HG03095 (cell line): ENCODE data around the gene H6PD.
A peak's percentile ranks its signal among the peaks of the same experiment; 100 is the strongest.

Source experiments
- ATAC-seq: cut with Tn5 transposase; IDR thresholded peaks from one replicate; pipeline ENCODE4 v1.9.1; 2021; ENCODE audit warnings: moderate library complexity; ENCODE audit not compliant: unreplicated experiment

H6PD gene

DNA sequence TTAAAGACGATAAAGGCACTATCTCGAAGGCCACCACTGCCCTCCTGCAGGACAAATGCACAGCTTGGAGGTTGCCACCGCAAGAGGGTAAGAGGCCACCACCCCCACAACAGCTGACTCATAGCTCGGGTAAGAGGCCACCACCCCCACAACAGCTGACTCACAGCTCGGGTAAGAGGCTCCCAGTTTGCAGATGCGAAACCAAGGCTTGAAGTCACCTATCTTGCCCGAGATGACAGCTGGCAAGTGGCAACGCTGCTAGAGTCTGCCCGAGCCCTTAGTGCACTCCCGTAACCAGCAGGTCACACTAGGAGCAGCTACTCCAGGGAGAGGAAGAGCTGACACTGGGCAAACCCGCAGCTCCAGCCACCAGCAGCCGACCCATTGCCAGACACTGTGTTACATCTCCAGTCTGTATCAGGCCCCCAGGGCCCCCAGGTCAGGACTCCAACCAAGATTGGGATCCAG, 41.0 kb downstream of the H6PD start:
- ATAC-seq: peak; percentile 79

DNA sequence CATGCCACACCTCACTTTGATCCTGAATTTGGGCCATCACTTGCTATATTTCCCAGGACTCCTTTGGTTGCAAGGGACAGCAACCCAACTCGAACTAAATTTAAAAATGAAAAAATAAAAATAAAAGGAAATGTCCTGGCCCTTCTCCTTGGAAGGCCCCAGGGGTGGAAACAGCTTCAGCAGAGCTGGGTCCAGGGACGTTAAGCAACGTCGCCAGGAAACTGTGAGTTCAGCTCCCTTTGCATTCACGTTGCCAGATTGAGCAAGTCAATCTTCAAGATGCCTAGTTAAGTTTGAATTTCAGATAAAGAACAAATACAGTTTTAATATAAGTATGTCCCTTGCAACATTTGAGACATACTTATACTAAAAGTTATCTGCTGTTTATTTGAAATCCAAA, 43.5 kb downstream of the H6PD start:
- ATAC-seq: no peak

DNA sequence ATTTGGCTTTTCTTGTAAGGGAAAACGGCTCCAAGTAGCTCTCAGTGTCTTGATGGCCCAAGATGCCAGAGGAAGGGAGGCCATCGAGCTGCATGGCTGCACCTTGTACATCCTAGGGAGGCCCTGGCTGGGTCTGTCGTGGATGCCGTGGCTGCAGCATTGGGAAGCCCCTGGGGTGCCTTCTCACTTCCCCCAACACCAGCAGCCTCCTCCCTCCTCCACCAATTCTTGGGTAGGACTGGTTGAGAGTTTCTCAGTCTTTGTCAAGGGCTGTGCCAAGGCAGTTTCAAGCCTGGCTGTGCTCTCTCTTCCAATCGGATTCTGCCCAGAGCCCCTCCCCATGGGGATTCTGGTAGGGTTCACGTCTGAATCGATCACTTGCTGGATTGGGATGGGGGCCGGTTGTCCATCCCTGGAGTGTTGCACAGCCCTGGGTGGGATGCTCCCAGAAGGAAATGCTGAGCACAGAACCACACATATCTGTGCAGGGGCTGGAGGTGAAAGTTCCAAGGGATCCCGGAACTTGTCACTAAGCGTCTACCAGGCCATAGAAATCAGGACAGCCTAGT, 44.1 kb downstream of the H6PD start:
- no peak for ATAC-seq

DNA sequence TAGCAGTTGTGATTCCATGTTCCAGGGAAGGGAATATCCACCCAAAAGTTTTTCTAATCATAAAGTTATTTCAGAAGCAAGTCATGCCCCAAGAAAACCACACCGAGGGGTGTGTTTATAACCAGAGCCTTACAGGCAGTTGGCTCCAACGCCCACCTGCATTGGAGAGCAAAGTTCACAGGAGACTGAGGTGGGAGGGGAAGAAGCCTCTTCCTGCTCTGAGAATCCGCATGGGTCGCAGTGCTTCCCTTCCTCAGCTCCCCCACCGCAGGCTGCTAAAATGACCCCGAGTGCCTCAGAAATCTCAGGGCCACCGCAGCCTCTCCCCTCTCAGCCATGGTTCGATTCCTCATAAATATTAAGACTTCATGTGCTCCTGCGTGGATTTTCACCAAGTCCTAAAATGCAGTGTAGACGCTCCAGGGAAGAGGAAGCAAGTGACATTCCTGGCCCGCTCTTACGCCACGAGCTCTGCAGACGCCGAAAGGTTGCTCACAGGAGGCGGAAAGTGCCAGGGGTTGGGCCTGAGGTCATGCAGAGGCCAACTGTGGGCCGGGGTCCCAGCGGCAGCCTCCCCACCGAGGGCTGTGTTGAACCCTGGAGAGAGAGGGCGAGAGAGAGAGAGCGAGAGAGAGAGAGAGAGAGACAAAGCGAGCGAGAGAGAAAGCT, 44.7 kb downstream of the H6PD start:
- ATAC-seq: no peak

DNA sequence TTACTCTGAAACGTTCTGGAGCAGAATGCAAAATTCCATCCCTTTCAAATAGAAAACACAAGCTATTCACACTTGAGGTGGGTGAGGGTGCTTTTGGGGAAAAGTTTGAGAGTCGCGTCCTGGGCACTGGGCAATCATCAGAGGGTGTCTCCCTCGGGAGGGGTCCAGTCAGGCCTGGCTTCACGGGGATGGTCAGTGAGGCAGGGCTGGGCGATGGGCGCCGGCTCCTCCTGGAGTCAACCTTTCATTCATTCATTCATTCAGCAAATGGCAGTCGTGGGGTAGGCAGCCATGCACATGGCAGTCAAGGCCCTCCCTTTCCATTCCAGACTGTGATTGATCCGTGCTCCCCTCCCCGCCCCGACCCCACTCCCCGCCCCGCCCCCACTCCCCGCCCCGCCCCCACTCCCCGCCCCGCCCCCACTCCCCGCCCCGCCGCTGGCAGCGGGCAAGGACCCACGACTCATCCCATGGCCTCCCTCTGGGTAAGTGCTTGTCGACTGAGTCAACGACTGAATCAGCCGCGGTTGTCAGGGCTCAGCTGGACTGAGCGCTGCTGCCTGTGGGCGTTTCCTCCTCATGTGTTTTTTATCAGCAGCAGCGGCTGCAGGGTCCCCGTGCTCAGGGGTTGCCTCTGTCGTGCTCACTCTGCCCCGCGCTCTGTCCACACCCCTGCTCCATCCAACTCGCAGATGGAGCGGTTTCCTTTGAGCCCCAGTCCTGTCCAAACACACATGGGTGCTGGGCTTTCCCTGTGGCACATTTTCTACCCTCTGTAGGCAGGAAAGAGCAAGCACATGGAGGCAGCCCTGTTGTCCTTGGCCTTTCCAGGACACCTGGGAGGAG, 45.7 kb downstream of the H6PD start:
- no peak for ATAC-seq

DNA sequence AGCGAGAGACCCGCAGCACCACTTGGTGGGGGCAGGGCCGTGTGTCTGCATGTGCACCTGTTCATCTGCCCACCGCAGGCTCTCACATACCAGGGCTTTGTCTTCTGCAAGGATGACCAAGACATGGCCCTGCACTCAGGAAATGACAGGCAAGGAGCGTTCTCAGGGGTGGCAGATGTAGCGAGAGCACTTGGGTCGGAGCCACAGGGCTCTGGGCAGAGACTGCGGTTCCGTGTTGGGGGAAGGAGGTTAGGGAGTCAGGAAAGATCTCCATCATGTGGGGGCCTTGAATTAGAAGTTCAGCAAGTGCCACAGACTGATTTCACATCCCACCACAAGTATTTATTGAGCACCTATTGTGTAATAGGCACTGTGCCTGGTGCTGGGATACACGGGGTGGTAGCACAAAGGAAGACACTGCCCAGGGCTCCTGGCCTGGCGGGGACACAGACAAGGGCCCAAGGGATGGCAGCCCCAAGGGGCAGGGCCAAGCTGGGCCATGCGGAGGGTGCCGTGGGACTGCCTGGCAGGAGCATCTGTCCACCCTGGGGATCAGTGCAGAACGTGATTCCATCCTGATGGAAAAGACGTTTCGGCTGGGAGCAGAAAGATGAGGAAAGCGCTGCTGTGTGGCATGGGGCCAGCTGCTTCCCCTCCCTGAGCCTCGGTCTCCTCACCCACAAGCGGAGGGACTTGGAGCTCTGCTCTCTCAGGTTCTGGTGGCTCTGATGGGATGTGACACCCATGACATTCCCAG, 46.7 kb downstream of the H6PD start:
- ATAC-seq: no peak

DNA sequence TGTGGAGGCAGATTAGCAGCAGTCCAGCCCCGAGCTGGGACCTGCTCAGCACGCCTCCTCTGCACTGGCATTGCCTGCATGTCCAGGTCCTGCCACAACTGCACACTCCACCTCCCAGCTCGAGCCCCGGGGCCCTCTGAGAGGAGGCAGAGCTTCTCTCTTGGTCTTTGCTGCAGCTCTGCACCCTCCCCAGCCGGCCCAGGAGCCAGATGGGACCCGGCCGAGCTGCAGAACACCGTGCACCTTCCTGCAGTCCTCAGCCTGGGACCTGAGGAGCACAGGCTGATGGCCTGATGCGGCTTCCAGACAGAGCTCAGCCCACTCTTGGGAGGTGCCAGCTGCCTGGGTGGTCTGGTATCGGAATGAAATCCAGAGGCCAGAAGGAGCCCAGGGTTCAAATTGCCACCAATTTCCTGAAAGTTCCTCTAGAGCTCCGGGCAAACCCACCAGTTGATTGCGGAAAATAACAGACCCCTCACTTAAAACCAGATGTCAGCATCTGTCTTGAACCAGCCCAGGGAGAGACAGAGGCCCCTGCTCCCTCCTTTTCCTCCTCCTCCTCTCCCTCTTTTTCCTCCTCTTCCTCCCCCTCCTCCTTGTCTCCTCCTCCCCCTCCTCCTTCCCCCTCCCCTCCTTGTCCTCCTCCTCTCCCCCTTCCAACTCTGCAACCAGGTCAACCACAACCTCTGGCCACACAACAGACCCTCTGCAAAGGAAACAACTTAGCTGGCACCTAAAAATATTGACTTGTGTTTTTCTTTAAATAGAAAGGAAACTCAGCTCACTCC, 47.5 kb downstream of the H6PD start:
- ATAC-seq: no peak

DNA sequence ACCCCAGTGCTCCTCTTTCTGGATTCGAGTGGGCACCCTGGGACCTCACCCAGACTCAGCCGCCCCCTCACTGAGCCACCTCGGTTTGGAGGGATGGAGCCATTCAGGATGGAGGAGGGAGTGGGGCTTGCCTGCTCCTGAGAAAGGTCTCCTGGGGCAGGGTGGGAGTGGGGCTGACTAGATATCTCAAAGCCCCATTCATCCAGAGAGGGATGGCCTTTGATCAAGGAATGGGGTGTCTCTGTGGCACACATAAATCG, 48.1 kb downstream of the H6PD start:
- no peak for ATAC-seq

DNA sequence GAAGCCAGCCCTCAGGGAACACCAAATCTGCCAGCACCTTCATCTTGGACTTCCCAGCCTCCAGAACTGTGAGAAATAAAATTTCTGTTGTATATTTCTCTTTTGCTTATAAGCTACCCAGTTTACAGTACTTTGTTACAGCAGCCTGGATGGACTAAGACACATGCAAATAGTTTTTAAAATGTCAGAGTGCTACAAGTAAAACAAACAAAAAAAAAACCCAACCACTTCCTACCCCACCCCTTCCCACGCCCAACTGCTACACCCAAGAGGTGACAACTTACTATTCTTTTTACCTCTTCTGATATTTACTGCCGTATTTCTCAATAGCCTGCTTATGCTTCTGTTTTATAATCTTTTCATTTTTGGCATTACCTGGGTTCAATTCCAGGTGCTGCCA, 49.5 kb downstream of the H6PD start:
- ATAC-seq: no peak

DNA sequence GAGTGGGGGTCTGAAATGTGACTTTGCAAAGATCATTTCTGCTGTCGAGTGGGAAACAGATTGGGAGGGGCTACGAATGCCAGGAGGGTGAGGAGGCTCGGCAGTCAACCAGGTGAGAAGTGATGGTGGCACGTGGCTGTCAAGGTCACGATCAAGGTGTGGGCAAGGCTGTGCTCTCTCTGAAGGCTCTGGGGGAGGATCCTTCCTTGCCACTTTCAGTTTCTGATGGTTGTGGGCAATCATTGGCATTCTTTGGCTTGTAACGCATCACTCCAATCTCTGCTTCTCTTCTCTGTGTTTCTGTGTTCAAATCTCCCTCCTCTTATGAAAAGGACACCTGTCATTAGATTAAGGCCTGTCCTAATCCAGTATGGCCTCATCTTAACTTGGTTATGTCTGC, 52.0 kb downstream of the H6PD start:
- ATAC-seq: no peak

DNA sequence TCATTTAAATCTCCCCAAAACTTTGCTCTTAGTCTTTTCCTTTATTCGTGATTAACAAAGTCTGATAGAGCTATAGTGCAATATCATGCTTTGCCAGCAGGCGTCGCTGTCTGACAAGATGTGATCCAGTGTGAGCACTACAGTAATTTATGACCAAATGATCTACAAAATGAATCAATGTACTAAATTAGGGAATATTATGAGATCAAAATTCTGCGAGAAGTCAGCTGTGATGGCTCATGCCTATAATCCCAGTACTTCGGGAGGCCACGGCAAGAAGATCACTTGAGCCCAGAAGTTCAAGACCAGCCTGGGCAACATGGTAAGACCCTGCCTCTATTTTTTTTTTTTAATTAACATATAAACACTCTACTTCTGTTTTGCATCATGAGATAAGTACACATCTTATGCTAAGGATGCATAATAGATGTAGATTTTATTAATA, 54.5 kb downstream of the H6PD start:
- ATAC-seq: no peak

DNA sequence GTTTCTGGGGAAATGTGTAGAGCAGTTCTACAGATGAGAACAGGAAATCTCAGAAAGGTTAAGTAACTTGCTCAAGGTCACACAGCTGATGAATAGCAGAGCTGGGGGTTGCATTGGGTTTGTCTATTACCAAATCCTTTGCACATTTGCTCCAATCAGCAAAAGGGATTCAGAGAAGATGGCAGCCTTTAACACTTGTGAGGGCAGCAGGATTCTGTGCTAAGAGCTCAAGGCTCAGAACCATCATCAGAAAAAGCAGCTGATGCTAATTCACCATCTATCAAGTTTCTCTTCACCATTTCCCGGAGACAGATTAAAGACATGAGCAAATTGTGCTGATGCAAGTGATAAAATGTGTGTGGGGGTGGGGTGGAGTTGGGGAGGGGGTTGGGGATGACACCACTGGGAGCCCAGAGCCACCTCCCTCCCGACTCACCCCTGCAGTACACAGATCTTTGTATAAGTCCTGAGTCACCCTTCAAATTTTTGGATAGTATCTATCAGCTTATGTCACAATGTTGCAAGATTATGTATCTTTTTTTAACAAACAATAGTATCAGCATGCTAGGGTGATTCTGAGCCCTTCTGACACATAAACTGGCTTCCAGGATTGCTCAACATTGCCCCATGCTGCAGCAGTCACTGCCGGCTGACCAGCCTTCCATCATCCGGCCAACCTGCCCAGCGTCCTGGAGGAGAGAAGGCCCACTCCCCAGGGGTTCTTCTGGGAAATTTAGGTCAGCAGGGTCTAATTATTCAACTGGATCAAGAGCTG, 55.3 kb downstream of the H6PD start:
- no peak for ATAC-seq

DNA sequence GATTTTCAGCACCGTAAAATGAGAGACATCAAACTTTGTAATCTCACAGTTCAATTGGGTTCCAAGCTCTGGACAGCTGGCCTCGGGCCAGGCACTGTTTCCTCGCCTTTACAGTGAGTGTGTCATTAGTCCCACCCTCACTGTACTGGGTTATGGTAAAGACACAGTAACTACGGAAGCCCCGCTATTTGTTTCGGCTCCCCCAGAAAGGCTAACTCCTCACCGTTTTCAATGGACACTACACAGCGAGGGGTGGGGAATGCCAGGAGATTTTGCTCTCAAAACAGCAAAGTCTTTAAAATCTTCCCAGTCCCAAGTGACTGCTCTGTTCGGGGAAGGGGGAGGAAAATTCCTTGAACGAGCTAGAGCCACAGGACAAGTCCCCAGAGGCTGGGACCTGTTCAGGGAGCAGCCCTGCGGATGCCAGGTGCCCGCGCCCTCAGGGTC, 57.4 kb downstream of the H6PD start:
- no peak for ATAC-seq

DNA sequence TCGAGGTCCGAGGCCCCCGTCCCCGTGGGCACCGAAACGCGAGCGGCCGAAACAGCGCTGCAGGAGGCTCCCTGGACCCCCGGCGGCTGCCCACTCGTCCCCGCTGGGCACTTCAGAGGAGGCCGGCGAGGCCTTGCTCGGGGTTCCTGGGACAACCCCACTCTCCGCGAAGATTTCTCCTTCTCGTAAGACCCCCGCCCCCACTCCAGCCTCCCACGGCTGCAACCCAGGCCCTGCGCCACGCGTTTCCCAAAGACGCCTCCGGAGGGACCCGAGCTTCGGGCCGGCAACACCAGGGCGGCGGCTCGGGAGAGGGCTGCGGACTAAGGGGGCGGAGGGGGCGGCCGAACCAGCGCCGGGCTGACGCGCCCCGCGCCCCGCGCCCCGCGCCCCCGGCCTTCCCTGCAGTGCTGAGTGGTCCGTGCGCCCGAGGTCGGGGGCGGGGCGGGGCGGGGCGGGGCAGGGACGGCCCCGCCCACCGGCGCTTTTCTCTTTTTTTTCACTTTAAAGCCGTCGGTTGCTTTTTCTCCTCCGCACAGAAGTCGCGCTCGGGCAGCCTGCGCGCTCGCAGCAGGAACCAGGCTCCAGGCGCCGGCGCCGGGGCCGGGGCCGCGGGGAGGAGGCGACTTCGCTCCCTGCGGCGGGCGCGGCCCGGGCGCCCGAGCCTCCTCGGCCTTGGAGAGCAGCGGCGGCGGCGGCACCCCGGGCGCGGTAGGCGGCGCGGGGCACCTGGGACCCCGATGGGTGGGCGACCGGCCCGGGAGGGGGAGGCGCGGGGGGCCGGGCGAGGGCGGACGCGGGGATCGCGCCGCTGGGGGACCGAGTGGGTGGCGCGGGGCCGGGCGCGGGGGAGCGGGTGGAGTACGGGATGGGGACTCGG, 58.0 kb downstream of the H6PD start, which contains the start of gene SPSB1:
Gene SPSB1 (plus strand): TSS at position 534 of the 880 bp plus-strand sequence. CDS start 62,998 bp downstream, outside the sequence.
- peak; percentile 41 for ATAC-seq

DNA sequence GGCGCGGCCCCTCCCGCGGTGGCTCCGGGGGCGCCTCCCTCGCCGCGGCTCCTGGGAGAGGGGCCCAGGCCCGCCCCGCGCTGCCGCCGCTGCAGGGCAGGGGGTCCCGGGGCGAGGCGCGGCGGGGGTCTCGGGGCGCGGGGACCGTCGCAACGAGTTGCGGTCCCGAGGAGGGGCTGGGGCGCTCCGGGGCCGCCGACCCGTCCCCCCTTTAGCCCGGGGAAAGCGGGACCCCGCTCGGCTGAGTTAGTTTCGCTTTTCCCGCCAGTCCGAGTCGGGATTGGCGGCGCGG, 58.6 kb downstream of the H6PD start:
- ATAC-seq: no peak

DNA sequence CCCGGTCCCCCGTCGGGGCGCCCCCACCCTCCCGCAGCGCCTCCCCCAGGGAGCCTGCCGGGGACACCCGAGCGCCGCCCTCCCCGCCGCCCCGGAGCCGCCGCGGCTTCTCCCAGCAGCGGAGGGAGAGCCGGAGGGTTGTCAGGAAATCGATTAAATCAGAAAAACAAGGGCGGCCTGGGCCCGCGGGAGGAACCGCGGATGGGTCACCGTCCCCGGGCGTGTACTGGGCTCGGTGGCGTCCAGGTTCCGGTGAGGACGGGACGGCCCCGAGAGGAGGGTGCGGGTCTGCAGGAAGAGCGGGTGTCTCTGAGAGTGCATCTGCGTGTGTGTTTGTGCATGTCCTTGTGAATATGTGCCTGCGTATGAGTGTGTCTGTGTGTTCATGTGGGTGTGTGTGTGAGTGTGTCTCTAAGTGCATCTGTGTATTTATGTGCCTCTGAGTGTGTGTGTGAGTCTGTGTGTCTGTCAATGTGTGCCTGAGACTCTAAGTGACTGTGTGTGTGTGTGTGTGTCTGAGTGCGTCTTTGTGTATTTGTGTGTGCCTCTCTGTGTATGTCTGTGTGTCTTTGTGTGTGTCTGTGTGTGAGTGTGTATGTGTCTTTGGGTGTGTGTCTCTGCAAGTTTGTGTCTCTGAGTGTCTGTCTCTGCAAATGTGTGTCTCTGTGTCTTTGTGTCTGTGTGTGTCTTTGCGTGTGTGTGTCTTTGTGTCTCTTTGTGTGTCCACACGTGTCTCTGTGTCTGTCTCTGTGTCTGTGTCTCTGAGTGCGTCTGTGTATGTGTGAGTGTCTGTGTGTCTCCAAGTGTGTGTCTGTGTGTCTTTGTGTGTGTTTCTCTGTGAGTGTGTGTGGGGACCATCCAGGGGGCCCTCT, 59.2 kb downstream of the H6PD start:
- no peak for ATAC-seq

DNA sequence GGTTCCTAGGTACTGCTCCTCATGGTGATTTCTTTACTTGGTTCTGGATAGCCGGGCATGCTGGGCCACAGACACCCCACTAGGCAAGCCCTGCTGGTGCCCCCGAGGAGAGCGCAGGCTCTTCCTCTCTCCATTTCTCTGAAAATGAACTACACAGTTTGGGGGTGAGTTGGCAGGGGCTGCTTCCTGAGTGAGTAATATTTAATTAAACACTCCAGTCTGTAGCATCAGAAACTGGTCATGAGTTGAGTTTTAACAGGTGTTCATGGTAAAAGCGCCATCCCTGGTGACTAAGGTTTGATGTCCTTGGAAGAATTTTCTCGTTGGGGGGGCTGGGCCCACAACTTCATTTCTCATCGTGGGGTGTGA, 59.8 kb downstream of the H6PD start:
- ATAC-seq: no peak
